Measurements from ENCODE around the gene ASPM. TPM values are rescaled to one million over a fixed set of nuclear protein-coding genes. Genes with fewer than 3 reads are reported as not detected.

ASPM gene
- total RNA-seq, 1 donor from 2014 or later: 3.9 TPM

DNA sequence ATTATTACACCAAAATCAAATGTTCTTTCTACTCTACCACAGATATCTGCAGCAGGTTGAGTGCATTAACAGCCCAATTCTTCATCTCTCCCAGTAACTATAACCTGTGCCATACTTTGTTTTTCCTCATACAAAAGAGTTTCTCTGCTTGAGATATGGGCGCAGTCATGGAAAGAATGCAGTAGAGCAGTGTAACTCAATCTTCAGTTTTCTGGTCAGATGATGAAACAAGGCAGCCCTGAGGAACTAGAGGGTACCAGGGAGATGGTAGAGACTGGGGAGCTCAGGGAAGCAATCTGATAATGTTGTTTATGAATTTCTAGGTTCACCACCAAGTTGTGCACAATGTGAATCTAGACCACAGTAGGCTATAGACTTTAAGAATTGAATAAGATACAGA, 39.6 kb downstream of the ASPM start:
- Histone ChIP-seq H3K4me1 (ENCODE audit: insufficient read depth, low read length) (no peaks in the 10 kb centered on the region), H3K4me3 (ENCODE audit: insufficient read depth, low read depth, low read length) (no peak overlapping the region), H3K4me2 (ENCODE audit: low read length) (no peak overlapping the region), H4K20me1 (ENCODE audit: insufficient read depth, low read length) (no peaks in the 10 kb centered on the region), H3K36me3 (ENCODE audit: insufficient read depth, low read length) (peaks cover 9% of the 10 kb centered on the region), H3K27ac (ENCODE audit: low read depth, low read length) (no peak overlapping the region), H3K9me3 (ENCODE audit: insufficient read depth, low read depth, low read length) (no peaks in the 10 kb centered on the region), H3K9ac (ENCODE audit: low read length) (no peak overlapping the region), H3K27me3 (ENCODE audit: insufficient read depth, low read length) (no peaks in the 10 kb centered on the region), H2AFZ (ENCODE audit: low read depth, low read length) (no peak overlapping the region), H3K79me2 (ENCODE audit: insufficient read depth, low read length) (peaks cover 2% of the 10 kb centered on the region)
- no peaks in the 10 kb centered on the region for H3K36me3 Mint-ChIP-seq (ENCODE audit: low read depth, unreplicated experiment)
- DNase-seq (ENCODE audit: low read depth) (no peak), FAIRE-seq (no peak)
- H3K27ac Mint-ChIP-seq (ENCODE audit: unreplicated experiment): no peak overlapping the region
- H3K9me3 Mint-ChIP-seq (ENCODE audit: unreplicated experiment): no peaks in the 10 kb centered on the region
- peaks cover 8% of the 10 kb centered on the region for H3K4me1 Mint-ChIP-seq (ENCODE audit: low read depth, unreplicated experiment)
- TF ChIP-seq EZH2 (IDR thresholded peaks at IDR 0.05; ENCODE audit: insufficient read depth, low read length): no peak
- TF ChIP-seq, protein P1, sequence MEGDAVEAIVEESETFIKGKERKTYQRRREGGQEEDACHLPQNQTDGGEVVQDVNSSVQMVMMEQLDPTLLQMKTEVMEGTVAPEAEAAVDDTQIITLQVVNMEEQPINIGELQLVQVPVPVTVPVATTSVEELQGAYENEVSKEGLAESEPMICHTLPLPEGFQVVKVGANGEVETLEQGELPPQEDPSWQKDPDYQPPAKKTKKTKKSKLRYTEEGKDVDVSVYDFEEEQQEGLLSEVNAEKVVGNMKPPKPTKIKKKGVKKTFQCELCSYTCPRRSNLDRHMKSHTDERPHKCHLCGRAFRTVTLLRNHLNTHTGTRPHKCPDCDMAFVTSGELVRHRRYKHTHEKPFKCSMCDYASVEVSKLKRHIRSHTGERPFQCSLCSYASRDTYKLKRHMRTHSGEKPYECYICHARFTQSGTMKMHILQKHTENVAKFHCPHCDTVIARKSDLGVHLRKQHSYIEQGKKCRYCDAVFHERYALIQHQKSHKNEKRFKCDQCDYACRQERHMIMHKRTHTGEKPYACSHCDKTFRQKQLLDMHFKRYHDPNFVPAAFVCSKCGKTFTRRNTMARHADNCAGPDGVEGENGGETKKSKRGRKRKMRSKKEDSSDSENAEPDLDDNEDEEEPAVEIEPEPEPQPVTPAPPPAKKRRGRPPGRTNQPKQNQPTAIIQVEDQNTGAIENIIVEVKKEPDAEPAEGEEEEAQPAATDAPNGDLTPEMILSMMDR (IDR thresholded peaks at IDR 0.05; ENCODE audit: insufficient read depth, low read depth, low read length): no peak
- H3K27me3 Mint-ChIP-seq (ENCODE audit: low read depth, unreplicated experiment): no peaks in the 10 kb centered on the region
- H3K4me3 Mint-ChIP-seq (ENCODE audit: unreplicated experiment): no peak overlapping the region

DNA sequence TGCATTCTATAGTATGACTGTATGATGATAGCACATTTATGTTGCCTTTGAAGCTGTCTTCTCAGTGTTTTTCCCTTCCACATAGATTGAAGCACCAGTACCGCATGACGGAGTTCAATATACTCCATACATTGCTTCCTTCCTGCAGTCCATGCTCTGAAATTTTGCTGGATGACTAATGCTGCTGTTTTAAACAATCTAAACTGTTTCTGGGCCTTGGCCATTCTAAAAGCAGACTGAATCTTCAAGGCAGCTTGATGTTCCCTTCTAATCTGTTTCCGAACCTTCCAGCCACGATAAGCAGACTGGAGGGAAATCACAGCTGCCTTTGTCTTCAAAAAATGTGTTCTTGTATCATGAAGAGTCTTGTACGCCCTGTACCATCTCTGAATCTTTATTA, 43.2 kb downstream of the ASPM start:
- H3K4me1 ChIP-seq (ENCODE audit: insufficient read depth, low read length): no peaks in the 10 kb centered on the region
- no peak overlapping the region for H3K4me2 ChIP-seq (ENCODE audit: low read length)
- H3K36me3 ChIP-seq (ENCODE audit: insufficient read depth, low read length): peaks cover 9% of the 10 kb centered on the region
- Mint-ChIP-seq H3K4me3 (ENCODE audit: unreplicated experiment) (no peak overlapping the region), H3K9me3 (ENCODE audit: unreplicated experiment) (no peaks in the 10 kb centered on the region), H3K36me3 (ENCODE audit: low read depth, unreplicated experiment) (no peaks in the 10 kb centered on the region), H3K27me3 (ENCODE audit: low read depth, unreplicated experiment) (no peaks in the 10 kb centered on the region), H3K27ac (ENCODE audit: unreplicated experiment) (no peak overlapping the region), H3K4me1 (ENCODE audit: low read depth, unreplicated experiment) (peaks cover 8% of the 10 kb centered on the region)
- TF ChIP-seq, protein P1 (IDR thresholded peaks at IDR 0.05; ENCODE audit: insufficient read depth, low read depth, low read length): no peak
- TF ChIP-seq EZH2 (IDR thresholded peaks at IDR 0.05; ENCODE audit: insufficient read depth, low read length): no peak
- H3K4me3 ChIP-seq (ENCODE audit: insufficient read depth, low read depth, low read length): no peak overlapping the region
- no peaks in the 10 kb centered on the region for H4K20me1 ChIP-seq (ENCODE audit: insufficient read depth, low read length)
- FAIRE-seq (no peak), DNase-seq (ENCODE audit: low read depth) (peak; percentile 22)
- no peak overlapping the region for H3K9ac ChIP-seq (ENCODE audit: low read length)
- no peaks in the 10 kb centered on the region for H3K9me3 ChIP-seq (ENCODE audit: insufficient read depth, low read depth, low read length)
- no peak overlapping the region for H3K27ac ChIP-seq (ENCODE audit: low read depth, low read length)
- no peaks in the 10 kb centered on the region for H3K79me2 ChIP-seq (ENCODE audit: insufficient read depth, low read length)
- H3K27me3 ChIP-seq (ENCODE audit: insufficient read depth, low read length): no peaks in the 10 kb centered on the region
- H2AFZ ChIP-seq (ENCODE audit: low read depth, low read length): no peak overlapping the region

GRCh38 chr1:197101978-197102377, 44.5 kb downstream of the ASPM start:
- FAIRE-seq: no peak

More at GRCh38 chr1:197101978-197102377, 44.5 kb downstream of the ASPM start:
- no peaks in the 10 kb centered on the region for H4K20me1 ChIP-seq (ENCODE audit: insufficient read depth, low read length)
- H3K27ac Mint-ChIP-seq (ENCODE audit: unreplicated experiment): no peak overlapping the region
- no peaks in the 10 kb centered on the region for H3K9me3 Mint-ChIP-seq (ENCODE audit: unreplicated experiment)
- H3K79me2 ChIP-seq (ENCODE audit: insufficient read depth, low read length): no peaks in the 10 kb centered on the region
- no peak overlapping the region for H3K4me2 ChIP-seq (ENCODE audit: low read length)
- H3K9ac ChIP-seq (ENCODE audit: low read length): no peak overlapping the region
- no peaks in the 10 kb centered on the region for H3K9me3 ChIP-seq (ENCODE audit: insufficient read depth, low read depth, low read length)
- TF ChIP-seq, protein P1 (IDR thresholded peaks at IDR 0.05; ENCODE audit: insufficient read depth, low read depth, low read length): no peak
- no peak for TF ChIP-seq EZH2 (IDR thresholded peaks at IDR 0.05; ENCODE audit: insufficient read depth, low read length)
- H3K27me3 ChIP-seq (ENCODE audit: insufficient read depth, low read length): no peaks in the 10 kb centered on the region
- H2AFZ ChIP-seq (ENCODE audit: low read depth, low read length): no peak overlapping the region
- H3K4me1 Mint-ChIP-seq (ENCODE audit: low read depth, unreplicated experiment): peaks cover 8% of the 10 kb centered on the region
- no peak overlapping the region for H3K4me3 ChIP-seq (ENCODE audit: insufficient read depth, low read depth, low read length)
- H3K36me3 ChIP-seq (ENCODE audit: insufficient read depth, low read length): peaks cover 8% of the 10 kb centered on the region
- DNase-seq (ENCODE audit: low read depth): no peak
- H3K27me3 Mint-ChIP-seq (ENCODE audit: low read depth, unreplicated experiment): no peaks in the 10 kb centered on the region
- H3K27ac ChIP-seq (ENCODE audit: low read depth, low read length): no peak overlapping the region
- no peaks in the 10 kb centered on the region for H3K4me1 ChIP-seq (ENCODE audit: insufficient read depth, low read length)
- H3K4me3 Mint-ChIP-seq (ENCODE audit: unreplicated experiment): no peak overlapping the region
- H3K36me3 Mint-ChIP-seq (ENCODE audit: low read depth, unreplicated experiment): no peaks in the 10 kb centered on the region
